ES-I3 (cell line): ENCODE data around the gene HOXB1.

Experiments
- H3K36me3 ChIP-seq: 2 replicates; pipeline ENCODE4 v1.6.1; 2013; ENCODE audit warnings: mild to moderate bottlenecking, low read length, control low read depth, moderate library complexity; ENCODE audit not compliant: insufficient read depth
- H3K4me1 ChIP-seq: 2 replicates; pipeline ENCODE4 v1.6.1; 2013; ENCODE audit warnings: mild to moderate bottlenecking, control low read depth, low read length; ENCODE audit not compliant: insufficient read depth
- H3K9ac ChIP-seq: 2 replicates; pipeline ENCODE4 v1.6.1; 2013; ENCODE audit warnings: low read depth, mild to moderate bottlenecking, low read length, moderate library complexity
- H3K9me3 ChIP-seq: 2 replicates; pipeline ENCODE4 v1.6.1; 2013; ENCODE audit warnings: mild to moderate bottlenecking, low read length, moderate library complexity; ENCODE audit not compliant: control insufficient read depth, insufficient read depth

The HOXB1 gene

DNA sequence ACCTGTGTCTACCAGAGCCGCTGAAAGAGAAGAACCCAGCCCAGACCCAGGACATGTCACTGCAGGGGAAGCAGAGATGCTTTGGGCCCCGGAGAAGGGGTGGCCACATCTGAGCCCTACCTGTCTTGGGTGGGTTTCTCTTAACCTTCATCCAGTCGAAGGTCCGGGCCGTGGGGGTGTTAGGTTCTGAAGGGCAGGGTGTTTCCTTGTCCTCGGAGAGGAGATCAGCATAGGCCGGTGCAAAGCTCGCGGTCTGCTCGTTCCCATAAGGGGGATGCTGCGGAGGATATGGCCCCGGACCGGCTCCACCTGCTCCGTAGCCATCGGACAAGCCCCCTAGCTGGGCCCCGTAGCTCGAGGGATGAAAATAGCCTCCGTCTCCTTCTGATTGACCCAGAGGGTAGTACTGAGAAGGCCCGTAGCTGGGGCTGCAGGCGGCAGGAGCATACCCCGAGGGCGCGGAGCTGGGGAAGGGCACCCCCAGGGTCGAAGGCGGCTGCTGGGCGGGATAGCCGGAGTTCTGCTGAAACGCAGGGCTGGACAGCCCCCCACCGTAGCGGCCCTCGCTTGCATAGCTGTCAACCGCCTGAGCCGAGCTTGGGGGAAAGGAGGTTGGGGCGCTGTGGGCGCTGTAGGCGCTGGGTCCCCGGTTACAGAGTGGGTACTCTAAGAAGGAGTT lies 464 bp downstream of the HOXB1 start:
- peak overlapping the region; percentile 52; the same call in 1 of the 2 replicates for H3K9ac ChIP-seq
- no peaks in the 10 kb centered on the region for H3K9me3 ChIP-seq
- H3K4me1 ChIP-seq: peaks cover 49% of the 10 kb centered on the region
- no peaks in the 10 kb centered on the region for H3K36me3 ChIP-seq

DNA sequence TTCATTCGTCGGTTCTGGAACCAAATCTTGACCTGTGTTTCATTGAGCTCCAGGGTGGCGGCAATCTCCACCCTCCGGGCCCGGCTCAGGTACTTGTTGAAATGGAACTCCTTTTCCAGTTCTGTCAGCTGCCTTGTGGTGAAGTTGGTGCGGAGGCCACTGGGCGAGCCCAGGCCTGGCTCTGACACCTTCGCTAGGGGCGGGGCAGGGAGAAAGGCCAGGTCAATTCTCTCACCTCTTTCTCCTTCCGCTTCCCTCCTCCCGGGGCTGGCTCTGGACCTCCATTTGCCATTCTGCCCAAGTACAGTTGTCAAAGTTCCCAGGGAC lies 1.2 kb downstream of the HOXB1 start:
- H3K36me3 ChIP-seq: no peaks in the 10 kb centered on the region
- peak overlapping the region; percentile 52; the same call in 1 of the 2 replicates for H3K9ac ChIP-seq
- no peaks in the 10 kb centered on the region for H3K9me3 ChIP-seq
- peaks cover 49% of the 10 kb centered on the region for H3K4me1 ChIP-seq

- no peaks in the 10 kb centered on the region for H3K9me3 ChIP-seq
- no peaks in the 10 kb centered on the region for H3K36me3 ChIP-seq
- peak overlapping the region; percentile 52; the same call in 1 of the 2 replicates for H3K9ac ChIP-seq
- peaks cover 49% of the 10 kb centered on the region for H3K4me1 ChIP-seq
Measured at GRCh38 chr17:48528936-48529682, 1.7 kb downstream of the HOXB1 start.

DNA sequence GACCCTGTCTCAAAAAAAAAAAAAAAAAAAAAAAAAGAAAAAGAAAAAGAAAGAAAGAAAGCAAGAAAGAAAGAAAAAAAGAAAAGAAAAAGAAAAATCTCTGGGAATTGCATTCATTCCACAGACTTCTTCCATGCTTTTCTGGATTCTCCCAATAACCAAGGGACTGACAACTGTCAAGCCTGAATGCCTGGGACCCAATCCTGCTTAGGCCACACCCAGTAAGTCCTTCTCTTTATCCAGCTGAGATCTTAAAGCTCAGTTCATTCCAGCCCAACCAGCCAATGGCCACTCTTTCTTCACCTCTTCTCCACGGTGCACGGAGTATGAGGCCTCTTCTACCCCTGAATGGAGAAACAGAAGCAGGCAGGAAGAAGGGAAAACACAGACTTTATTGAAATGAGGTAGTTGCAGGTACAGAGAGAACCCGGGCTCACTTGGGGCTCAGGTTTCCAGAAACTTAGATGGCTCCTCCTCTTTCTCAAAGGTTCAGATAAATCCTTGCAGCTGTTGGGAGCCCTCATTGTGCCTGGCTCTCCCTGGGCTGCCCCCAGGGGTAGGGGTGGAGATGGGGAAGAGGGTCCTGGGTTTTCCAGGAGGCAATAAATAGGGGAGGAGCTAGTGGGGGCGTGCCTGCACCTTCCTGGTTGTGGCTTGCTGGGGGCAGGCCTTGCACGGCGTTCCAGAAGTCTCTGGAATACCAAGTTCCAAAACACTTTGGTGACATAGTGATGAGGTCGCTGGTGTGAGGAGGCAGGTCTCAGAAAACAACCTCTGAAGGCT lies 2.5 kb downstream of the HOXB1 start:
- no peaks in the 10 kb centered on the region for H3K9me3 ChIP-seq

GRCh38 chr17:48527547-48527932 lies 3.3 kb downstream of the HOXB1 start:
- Histone ChIP-seq H3K9ac (peak overlapping the region; percentile 55; the same call in 1 of the 2 replicates), H3K9me3 (no peaks in the 10 kb centered on the region), H3K4me1 (peaks cover 55% of the 10 kb centered on the region), H3K36me3 (no peaks in the 10 kb centered on the region)

More for the DNA sequence above, 2.5 kb downstream of the HOXB1 start:
- no peaks in the 10 kb centered on the region for H3K36me3 ChIP-seq
- H3K9ac ChIP-seq: peak overlapping the region; percentile 55; the same call in 1 of the 2 replicates
- peaks cover 49% of the 10 kb centered on the region for H3K4me1 ChIP-seq

GRCh38 chr17:48526608-48527546 lies 3.9 kb downstream of the HOXB1 start:
- no peaks in the 10 kb centered on the region for H3K36me3 ChIP-seq
- H3K9ac ChIP-seq: peak overlapping the region; percentile 55
- H3K9me3 ChIP-seq: no peaks in the 10 kb centered on the region
- H3K4me1 ChIP-seq: peaks cover 55% of the 10 kb centered on the region

GRCh38 chr17:48523010-48523409 lies 7.8 kb downstream of the HOXB1 start:
- Histone ChIP-seq H3K9ac (no peak overlapping the region), H3K9me3 (no peaks in the 10 kb centered on the region), H3K36me3 (no peaks in the 10 kb centered on the region), H3K4me1 (peaks cover 45% of the 10 kb centered on the region)

DNA sequence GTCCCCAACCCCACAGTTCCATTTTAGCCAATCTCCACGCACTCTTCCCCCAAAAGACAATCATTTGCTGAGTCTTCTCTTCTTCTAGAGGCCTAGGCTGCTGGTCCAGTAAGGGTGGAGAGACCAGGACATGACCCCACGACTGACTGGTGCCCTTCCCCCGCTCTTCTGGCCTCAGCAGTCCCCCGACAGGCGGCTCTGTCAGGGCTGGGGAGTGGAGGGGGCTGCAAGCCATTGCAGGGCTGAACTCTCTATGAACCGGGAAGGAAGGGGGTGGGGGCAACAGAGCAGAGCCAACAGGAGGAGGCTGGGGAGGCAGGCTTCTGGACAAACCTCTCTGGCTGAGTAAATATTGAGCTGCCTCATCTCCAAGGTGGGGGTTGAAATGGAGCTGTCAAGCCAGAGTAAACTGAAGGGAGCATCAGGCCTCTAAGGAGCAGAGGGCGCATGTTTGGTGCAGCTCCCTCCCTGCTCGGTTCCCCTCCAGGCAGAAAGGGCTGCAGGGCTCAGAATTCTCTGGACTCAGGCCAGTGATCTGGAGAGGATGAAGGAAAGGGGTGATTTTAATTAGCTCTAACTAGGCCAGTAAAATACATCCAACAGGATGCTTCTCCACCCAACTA lies 8.7 kb downstream of the HOXB1 start:
- Histone ChIP-seq H3K4me1 (peaks cover 42% of the 10 kb centered on the region), H3K36me3 (no peaks in the 10 kb centered on the region), H3K9ac (peak overlapping the region; percentile 17; the same call in 1 of the 2 replicates), H3K9me3 (no peaks in the 10 kb centered on the region)

DNA sequence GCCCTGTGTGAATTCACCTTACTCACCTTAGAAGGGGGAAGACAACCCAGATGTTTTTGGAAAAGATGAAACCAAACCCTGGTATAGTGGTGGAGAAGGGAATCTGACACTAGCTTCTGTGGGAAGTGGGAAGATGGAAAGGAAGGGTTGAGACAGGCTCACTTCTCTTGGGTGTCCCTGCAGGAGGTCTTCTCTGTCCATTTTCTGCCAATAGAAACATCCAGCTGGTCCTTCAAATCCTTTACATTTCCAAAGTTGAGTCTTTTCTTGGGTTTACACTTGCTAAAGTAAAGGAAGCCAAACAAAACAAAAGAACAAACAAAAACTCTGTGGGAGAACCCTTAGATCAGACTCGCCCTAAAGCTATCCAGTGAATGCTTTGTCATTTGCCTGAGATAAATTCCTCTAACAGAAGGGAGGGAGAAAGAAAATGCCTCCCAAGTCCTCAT lies 10.2 kb downstream of the HOXB1 start:
- Histone ChIP-seq H3K36me3 (no peaks in the 10 kb centered on the region), H3K9me3 (no peaks in the 10 kb centered on the region), H3K9ac (no peak overlapping the region), H3K4me1 (peaks cover 42% of the 10 kb centered on the region)

GRCh38 chr17:48519427-48519826 lies 11.4 kb downstream of the HOXB1 start:
- peaks cover 49% of the 10 kb centered on the region for H3K4me1 ChIP-seq
- no peaks in the 10 kb centered on the region for H3K9me3 ChIP-seq
- no peaks in the 10 kb centered on the region for H3K36me3 ChIP-seq
- H3K9ac ChIP-seq: no peak overlapping the region

DNA sequence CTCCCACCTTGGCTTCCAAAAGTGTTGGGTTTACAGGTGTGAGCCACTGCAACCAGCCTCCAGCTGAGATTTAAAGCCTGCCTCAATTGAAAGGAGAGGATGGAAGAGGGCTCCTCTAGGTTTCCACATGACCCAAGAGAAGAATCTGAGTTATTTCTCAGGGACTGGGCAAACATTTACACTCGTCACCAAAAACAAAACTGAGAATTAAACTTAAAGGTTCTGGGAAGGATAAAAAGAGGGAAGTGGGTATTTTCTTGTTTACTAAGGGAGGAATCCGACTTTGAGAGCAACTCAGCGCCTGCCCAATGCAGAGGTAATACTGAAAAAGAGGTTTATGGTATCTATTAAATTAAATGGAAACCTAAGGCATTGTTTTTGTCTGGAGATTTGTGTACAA lies 13.3 kb downstream of the HOXB1 start:
- H3K36me3 ChIP-seq: no peaks in the 10 kb centered on the region
- peaks cover 47% of the 10 kb centered on the region for H3K4me1 ChIP-seq
- H3K9me3 ChIP-seq: no peaks in the 10 kb centered on the region
- H3K9ac ChIP-seq: no peak overlapping the region

- Histone ChIP-seq H3K4me1 (peaks cover 35% of the 10 kb centered on the region), H3K9ac (no peak overlapping the region), H3K9me3 (no peaks in the 10 kb centered on the region), H3K36me3 (no peaks in the 10 kb centered on the region)
Measured at GRCh38 chr17:48515925-48516900, 14.6 kb downstream of the HOXB1 start.
